OCI-LY7 (cell line): ENCODE data around the gene FABP1. TPM values are rescaled to one million over a fixed set of nuclear protein-coding genes. Genes with fewer than 3 reads are reported as not detected.

ENCODE experiments used
- BruUV-seq: library from RNA; stranded (reverse); fragments of 400-500 nt; replicated peaks from 2 replicates; lab custom pipeline; 2021; lab: Mats Ljungman, UMichigan
- CTCF ChIA-PET: fragments of 300-600 bp; sonication (Branson Sonifier 250); formaldehyde crosslinking; loops from one replicate; lab custom pipeline; 2022; ENCODE audit warnings: antibody characterized with exemption; ENCODE audit not compliant: unreplicated experiment; lab: Charles Lee
- POLR2A ChIA-PET: fragments of 300-600 bp; sonication (Branson Sonifier 250); formaldehyde crosslinking; loops from one replicate; lab custom pipeline; 2022; ENCODE audit warnings: antibody characterized with exemption; lab: Charles Lee
- DNase-seq: peaks from one replicate; pipeline ENCODE4 v3.0.0-alpha.2; 2015; ENCODE audit warnings: low spot score
- H2AFZ ChIP-seq: fragments of 200-600 bp; sonication (generic), shearing (Covaris generic); 2 replicates; pipeline ENCODE4 v1.6.1; 2014; ENCODE audit warnings: mild to moderate bottlenecking, antibody characterized with exemption, low read length, moderate library complexity
- H3K27ac ChIP-seq: fragments of 200-600 bp; sonication (generic); 2 replicates; pipeline ENCODE4 v1.5.1; 2014; ENCODE audit warnings: mixed run types, low read depth, mild to moderate bottlenecking, moderate library complexity, low read length, inconsistent platforms; ENCODE audit not compliant: poor library complexity, severe bottlenecking
- H3K36me3 ChIP-seq: fragments of 200-600 bp; sonication (generic); 2 replicates; pipeline ENCODE4 v1.6.1; 2014; ENCODE audit warnings: mild to moderate bottlenecking, antibody characterized with exemption, low read length, moderate library complexity, mixed read lengths; ENCODE audit not compliant: insufficient read depth
- H3K4me1 ChIP-seq: fragments of 200-600 bp; sonication (generic); 2 replicates; pipeline ENCODE4 v1.5.1; 2014; ENCODE audit warnings: mild to moderate bottlenecking, low read length; ENCODE audit not compliant: insufficient read depth, poor library complexity, severe bottlenecking
- H3K4me2 ChIP-seq: fragments of 200-600 bp; sonication (generic); 2 replicates; pipeline ENCODE4 v1.6.1; 2014; ENCODE audit warnings: mild to moderate bottlenecking, low read length
- H3K4me3 ChIP-seq: fragments of 200-600 bp; sonication (generic); 2 replicates; pipeline ENCODE4 v1.5.1; 2014; ENCODE audit warnings: mild to moderate bottlenecking, low read depth, low read length; ENCODE audit not compliant: poor library complexity, severe bottlenecking
- H3K79me2 ChIP-seq: fragments of 200-600 bp; sonication (generic); 2 replicates; pipeline ENCODE4 v1.6.1; 2016; ENCODE audit warnings: low read depth, mild to moderate bottlenecking, low read length, moderate library complexity, mixed read lengths; ENCODE audit not compliant: insufficient read depth
- H3K9me2 ChIP-seq: fragments of 200-600 bp; sonication (generic); 2 replicates; pipeline ENCODE4 v1.6.1; 2016; ENCODE audit warnings: mild to moderate bottlenecking, low read length, mixed read lengths; ENCODE audit not compliant: insufficient read depth
- H3K9me3 ChIP-seq: fragments of 200-600 bp; sonication (generic); 2 replicates; pipeline ENCODE4 v1.6.1; 2014; ENCODE audit warnings: mild to moderate bottlenecking, mixed run types, low read length, mixed read lengths
- H4K20me1 ChIP-seq: fragments of 200-600 bp; sonication (generic); 2 replicates; pipeline ENCODE4 v1.6.1; 2014; ENCODE audit warnings: mild to moderate bottlenecking, antibody characterized with exemption, low read length, moderate library complexity, mixed read lengths; ENCODE audit not compliant: insufficient read depth
- CTCF ChIP-seq: fragments of 200-600 bp; sonication (generic); conservative IDR thresholded peaks from 2 replicates; pipeline ENCODE4 v1.5.1; 2014; ENCODE audit warnings: mild to moderate bottlenecking, antibody characterized with exemption, low read length, moderate library complexity, mixed read lengths
- EZH2phosphoT487 ChIP-seq: fragments of 200-600 bp; sonication (generic); IDR thresholded peaks from 2 replicates; pipeline ENCODE4 v1.6.1; 2018; ENCODE audit warnings: low read depth, borderline replicate concordance, mild to moderate bottlenecking, mixed run types, antibody characterized with exemption, low read length, moderate library complexity, mixed read lengths
- intact Hi-C: fragments of 100-400 bp; cut with micrococcal nuclease; formaldehyde crosslinking; loops from one replicate; pipeline ENCODE4 v1.10.0; 2022; ENCODE audit not compliant: unreplicated experiment
- total RNA-seq, 2 experiments: library from RNA; depleted of rRNA in 1 of 2; stranded (reverse); fragments of >200 nt in 1 of 2; shearing (Covaris generic) in 1 of 2; gene quantifications; 2 replicates each; pipeline ENCODE4 v1.2.3, GENCODE V29; 2014 to 2022

Gene FABP1
- total RNA-seq, 2 experiments from 2014 or later = not detected

DNA sequence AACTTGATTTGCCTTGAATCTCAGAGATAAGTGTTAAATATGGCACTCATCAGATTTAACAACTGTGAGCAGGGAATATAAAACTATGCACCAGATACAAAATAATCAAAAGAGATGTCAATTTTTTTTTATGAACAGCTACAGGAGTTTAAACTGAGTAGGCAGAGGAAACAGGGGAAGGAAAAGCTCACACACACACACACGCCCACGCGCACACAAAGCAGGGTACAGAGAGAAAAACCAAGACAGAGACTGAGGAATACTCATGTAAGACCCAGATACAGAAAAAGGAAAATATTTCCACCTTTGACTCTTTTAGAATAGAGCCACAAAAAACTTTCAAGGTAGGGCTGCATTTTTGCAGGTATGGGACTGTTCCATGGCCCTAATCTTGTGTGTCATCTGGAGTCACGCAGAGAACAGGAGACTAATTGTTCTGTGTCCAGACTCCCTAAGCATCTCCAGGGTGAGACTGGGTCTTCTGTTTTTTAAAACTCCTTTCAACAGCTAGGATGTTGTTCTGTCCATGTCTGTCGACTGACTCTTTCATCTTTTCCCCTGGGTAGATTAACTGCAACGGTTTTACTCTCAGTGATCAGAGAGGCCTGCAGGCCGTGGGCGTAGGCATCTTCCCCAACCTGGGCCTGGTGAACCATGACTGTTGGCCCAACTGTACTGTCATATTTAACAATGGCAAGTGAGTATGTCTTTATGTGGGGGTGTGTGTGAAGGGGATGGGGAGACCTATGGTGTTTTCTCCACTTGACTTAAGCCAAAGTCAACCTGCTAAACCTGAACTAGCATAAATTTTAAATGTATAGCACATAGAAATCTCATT, 37.2 kb downstream of the FABP1 start:
- no peak for DNase-seq
- H3K4me2 ChIP-seq = no peak overlapping the region
- H2AFZ ChIP-seq = no peak overlapping the region
- no peaks in the 10 kb centered on the region for H3K9me2 ChIP-seq
- no TSS peak for BruUV-seq
- no peaks in the 10 kb centered on the region for H4K20me1 ChIP-seq
- H3K79me2 ChIP-seq = no peaks in the 10 kb centered on the region
- POLR2A ChIA-PET = interaction anchor here (1.2 kb wide), 1 partner anchor 30 kb away, joined by 3 read pairs; no protein-coding TSS in a partner anchor
- H3K4me1 ChIP-seq = no peaks in the 10 kb centered on the region
- H3K4me3 ChIP-seq = no peak overlapping the region
- CTCF ChIA-PET = no interaction called here
- intact Hi-C loops = no loop called here
- TF ChIP-seq CTCF (no peak), EZH2phosphoT487 (no peak)
- H3K27ac ChIP-seq = no peak overlapping the region
- H3K36me3 ChIP-seq = no peaks in the 10 kb centered on the region
- H3K9me3 ChIP-seq = no peaks in the 10 kb centered on the region

GRCh38 chr2:88088999-88089398, 38.9 kb downstream of the FABP1 start:
- intact Hi-C loops = no loop called here
- no peaks in the 10 kb centered on the region for H3K36me3 ChIP-seq
- no peaks in the 10 kb centered on the region for H3K4me1 ChIP-seq
- TF ChIP-seq CTCF = no peak
- no peak for TF ChIP-seq EZH2phosphoT487
- ChIA-PET POLR2A (interaction anchor here (0.5 to 1.2 kb wide), 2 partner anchors 28 to 687 kb away, joined by 3 to 5 read pairs; no protein-coding TSS in a partner anchor), CTCF (no interaction called here)
- H2AFZ ChIP-seq = no peak overlapping the region
- H3K27ac ChIP-seq = no peak overlapping the region
- no peaks in the 10 kb centered on the region for H4K20me1 ChIP-seq
- BruUV-seq = no TSS peak
- no peak overlapping the region for H3K4me2 ChIP-seq
- H3K9me3 ChIP-seq = no peaks in the 10 kb centered on the region
- no peak overlapping the region for H3K4me3 ChIP-seq
- DNase-seq = no peak
- no peaks in the 10 kb centered on the region for H3K9me2 ChIP-seq
- H3K79me2 ChIP-seq = no peaks in the 10 kb centered on the region

- intact Hi-C loops = no loop called here
Observed at GRCh38 chr2:88087763-88088162, 40.1 kb downstream of the FABP1 start.

More at GRCh38 chr2:88087763-88088162, 40.1 kb downstream of the FABP1 start:
- no peaks in the 10 kb centered on the region for H3K79me2 ChIP-seq
- H3K27ac ChIP-seq = no peak overlapping the region
- TF ChIP-seq EZH2phosphoT487 = no peak
- H3K4me2 ChIP-seq = no peak overlapping the region
- no peak overlapping the region for H2AFZ ChIP-seq
- no TSS peak for BruUV-seq
- DNase-seq = no peak
- no peak overlapping the region for H3K4me3 ChIP-seq
- no peaks in the 10 kb centered on the region for H3K36me3 ChIP-seq
- no peaks in the 10 kb centered on the region for H3K9me2 ChIP-seq
- H3K4me1 ChIP-seq = no peaks in the 10 kb centered on the region
- ChIA-PET CTCF (no interaction called here), POLR2A (no interaction called here)
- no peaks in the 10 kb centered on the region for H4K20me1 ChIP-seq
- no peaks in the 10 kb centered on the region for H3K9me3 ChIP-seq
